K562 (cell line): ENCODE data around the gene TTC4. TPM values are rescaled to one million over a fixed set of nuclear protein-coding genes. Genes with fewer than 3 reads are reported as not detected.
A peak's percentile ranks its signal among the peaks of the same experiment; 100 is the strongest.

ENCODE experiments used
- BCL6 ChIP-seq: fragments of 250-450 bp; sonication (Bioruptor Pico); IDR thresholded peaks from 2 replicates; pipeline ENCODE4 v1.4.0; 2020
- BRD4 ChIP-seq: fragments of 200-600 bp; sonication (generic); IDR thresholded peaks from 2 replicates; pipeline ENCODE4 v1.6.1; 2017; ENCODE audit warnings: inconsistent platforms
- CXXC5 ChIP-seq: fragments of 250-450 bp; sonication (Bioruptor Pico); IDR thresholded peaks from 2 replicates; pipeline ENCODE4 v1.8.0; 2022; ENCODE audit warnings: inconsistent platforms, mild to moderate bottlenecking, moderate library complexity
- EGR1 ChIP-seq: fragments of 450-650 bp; conservative IDR thresholded peaks from 2 replicates; pipeline ENCODE4 v1.6.1; 2017; ENCODE audit warnings: mild to moderate bottlenecking
- ERF ChIP-seq: fragments of 450-650 bp; formaldehyde crosslinking; IDR thresholded peaks from 2 replicates; pipeline ENCODE4 v1.4.0; 2020; ENCODE audit warnings: mild to moderate bottlenecking, mixed read lengths
- GATAD2B ChIP-seq: fragments of 450-650 bp; IDR thresholded peaks from 2 replicates; pipeline ENCODE4 v1.6.1; 2017; ENCODE audit warnings: mild to moderate bottlenecking, borderline replicate concordance
- HDAC3 ChIP-seq: fragments of 450-650 bp; IDR thresholded peaks from 2 replicates; pipeline ENCODE4 v1.6.1; 2018; ENCODE audit warnings: borderline replicate concordance, mild to moderate bottlenecking, moderate library complexity; ENCODE audit not compliant: partially characterized antibody
- IRF2 ChIP-seq: sonication (generic); formaldehyde crosslinking; IDR thresholded peaks from 2 replicates; pipeline ENCODE4 v1.8.1; 2022; ENCODE audit warnings: mild to moderate bottlenecking, missing genetic modification reagents
- MCM3 ChIP-seq: fragments of 450-650 bp; IDR thresholded peaks from 2 replicates; pipeline ENCODE4 v1.6.1; 2016
- PHF21A ChIP-seq: fragments of 450-650 bp; IDR thresholded peaks from 2 replicates; pipeline ENCODE4 v1.6.1; 2017; ENCODE audit warnings: low read depth, borderline replicate concordance
- SMAD3 ChIP-seq: fragments of 450-650 bp; formaldehyde crosslinking; conservative IDR thresholded peaks from 2 replicates; pipeline ENCODE4 v1.4.0; 2020; ENCODE audit warnings: mild to moderate bottlenecking
- SP1 ChIP-seq: sonication (generic); formaldehyde crosslinking; IDR thresholded peaks from 2 replicates; pipeline ENCODE4 v1.8.1; 2022; ENCODE audit warnings: mild to moderate bottlenecking, missing genetic modification reagents
- SP2 ChIP-seq: IDR thresholded peaks from 2 replicates; pipeline ENCODE4 v1.6.1; 2011; ENCODE audit warnings: mild to moderate bottlenecking, low read depth, low read length, moderate library complexity; ENCODE audit not compliant: poor library complexity, severe bottlenecking; ENCODE audit errors: extremely low read depth
- SREBF2 ChIP-seq: sonication (generic); formaldehyde crosslinking; IDR thresholded peaks from 2 replicates; pipeline ENCODE4 v1.4.0; 2020; ENCODE audit warnings: mild to moderate bottlenecking, missing genetic modification reagents
- TGIF2 ChIP-seq: sonication (generic); formaldehyde crosslinking; IDR thresholded peaks from 2 replicates; pipeline ENCODE4 v1.8.1; 2022; ENCODE audit warnings: mild to moderate bottlenecking, missing genetic modification reagents, moderate library complexity
- THRAP3 ChIP-seq: fragments of 450-650 bp; IDR thresholded peaks from 2 replicates; pipeline ENCODE4 v1.6.1; 2016; ENCODE audit warnings: mild to moderate bottlenecking, inconsistent platforms, borderline replicate concordance
- TOE1 ChIP-seq, 2 experiments: fragments of 450-650 bp in 1 of 2; sonication (generic) in 1 of 2; formaldehyde crosslinking in 1 of 2; IDR thresholded peaks; 2 replicates each; pipeline versions ENCODE4 v1.7.1 to v1.8.0; 2016 to 2022; ENCODE audit warnings: borderline replicate concordance in 2 of 2, mild to moderate bottlenecking in 2 of 2, antibody characterized with exemption in 1 of 2, inconsistent platforms in 1 of 2, low read depth in 1 of 2, missing genetic modification reagents in 1 of 2, moderate library complexity in 1 of 2
- ZNF717 ChIP-seq: fragments of 250-450 bp; sonication (Bioruptor Pico); IDR thresholded peaks from 2 replicates; pipeline ENCODE4 v1.5.0; 2021
- polyA plus RNA-seq, 8 experiments: library from polyadenylated mRNA; depleted of rRNA in 4 of 8; stranded (reverse) in 5 of 8; unstranded in 3 of 8; fragments of >200 nt; fragmentation: Nextera tagmentation in 2 of 8; fragmentation: Illumina TruSeq in 1 of 8; extraction: Ambion mirVana in 2 of 8; extraction: Trizol in 1 of 8; gene quantifications; 2 replicates each; pipeline versions ENCODE4 v1.2.1 to v1.2.3, GENCODE V29; 2011 to 2014; ENCODE audit warnings: inconsistent platforms in 1 of 8, missing spikeins in 1 of 8
- total RNA-seq, 7 experiments: library from RNA; depleted of rRNA in 6 of 7; stranded (reverse); fragments of >200 nt in 6 of 7; fragmentation: Illumina TruSeq in 2 of 7; extraction: Trizol in 2 of 7; gene quantifications; 2 replicates each; pipeline versions ENCODE4 v1.2.1 to v1.2.3, GENCODE V29; 2011 to 2021; ENCODE audit warnings: low replicate concordance in 1 of 7
- TF ChIP-seq, protein P1 (sequence below): fragments of 450-650 bp; formaldehyde crosslinking; IDR thresholded peaks from 2 replicates; pipeline ENCODE4 v1.4.0; 2020; ENCODE audit warnings: mild to moderate bottlenecking, moderate library complexity
- TF ChIP-seq, protein P2 (sequence below), 2 experiments: fragments of 450-650 bp; formaldehyde crosslinking in 1 of 2; IDR thresholded peaks; 2 replicates each; pipeline versions ENCODE4 v1.4.0 to v1.6.1; 2014 to 2020; ENCODE audit warnings: mild to moderate bottlenecking in 2 of 2, borderline replicate concordance in 1 of 2, low read depth in 1 of 2

The TTC4 gene
- total and polyA plus RNA-seq, 9 of the 15 experiments (the other 6 are each of a cell fraction or from before 2014, with no cell fraction given) = 36.3 to 111 (median 54.1) TPM

- TF ChIP-seq, protein P1, sequence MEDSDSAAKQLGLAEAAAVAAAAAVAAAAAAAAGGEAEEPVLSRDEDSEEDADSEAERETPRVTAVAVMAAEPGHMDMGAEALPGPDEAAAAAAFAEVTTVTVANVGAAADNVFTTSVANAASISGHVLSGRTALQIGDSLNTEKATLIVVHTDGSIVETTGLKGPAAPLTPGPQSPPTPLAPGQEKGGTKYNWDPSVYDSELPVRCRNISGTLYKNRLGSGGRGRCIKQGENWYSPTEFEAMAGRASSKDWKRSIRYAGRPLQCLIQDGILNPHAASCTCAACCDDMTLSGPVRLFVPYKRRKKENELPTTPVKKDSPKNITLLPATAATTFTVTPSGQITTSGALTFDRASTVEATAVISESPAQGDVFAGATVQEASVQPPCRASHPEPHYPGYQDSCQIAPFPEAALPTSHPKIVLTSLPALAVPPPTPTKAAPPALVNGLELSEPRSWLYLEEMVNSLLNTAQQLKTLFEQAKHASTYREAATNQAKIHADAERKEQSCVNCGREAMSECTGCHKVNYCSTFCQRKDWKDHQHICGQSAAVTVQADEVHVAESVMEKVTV (CRISPR knock-in tag) = no peak
- TF ChIP-seq TOE1 (IDR thresholded peaks at IDR 0.05; ENCODE audit: borderline replicate concordance) (no peak), TOE1 (CRISPR knock-in tag; IDR thresholded peaks at IDR 0.05; ENCODE audit: borderline replicate concordance, low read depth) (no peak), BRD4 (no peak), SREBF2 (no peak), SMAD3 (no peak), MCM3 (no peak), ZNF717 (CRISPR knock-in tag) (no peak), HDAC3 (no peak), TGIF2 (no peak), BCL6 (CRISPR knock-in tag) (no peak), PHF21A (no peak), GATAD2B (no peak), SP1 (CRISPR knock-in tag) (peak; percentile 93), SP2 (peak; percentile 90), ERF (CRISPR knock-in tag) (peak; percentile 83; the same call in 1 of the 2 replicates), EGR1 (peak; percentile 89), CXXC5 (peak; percentile 96), THRAP3 (no peak), IRF2 (CRISPR knock-in tag) (no peak)
- TF ChIP-seq, protein P2, sequence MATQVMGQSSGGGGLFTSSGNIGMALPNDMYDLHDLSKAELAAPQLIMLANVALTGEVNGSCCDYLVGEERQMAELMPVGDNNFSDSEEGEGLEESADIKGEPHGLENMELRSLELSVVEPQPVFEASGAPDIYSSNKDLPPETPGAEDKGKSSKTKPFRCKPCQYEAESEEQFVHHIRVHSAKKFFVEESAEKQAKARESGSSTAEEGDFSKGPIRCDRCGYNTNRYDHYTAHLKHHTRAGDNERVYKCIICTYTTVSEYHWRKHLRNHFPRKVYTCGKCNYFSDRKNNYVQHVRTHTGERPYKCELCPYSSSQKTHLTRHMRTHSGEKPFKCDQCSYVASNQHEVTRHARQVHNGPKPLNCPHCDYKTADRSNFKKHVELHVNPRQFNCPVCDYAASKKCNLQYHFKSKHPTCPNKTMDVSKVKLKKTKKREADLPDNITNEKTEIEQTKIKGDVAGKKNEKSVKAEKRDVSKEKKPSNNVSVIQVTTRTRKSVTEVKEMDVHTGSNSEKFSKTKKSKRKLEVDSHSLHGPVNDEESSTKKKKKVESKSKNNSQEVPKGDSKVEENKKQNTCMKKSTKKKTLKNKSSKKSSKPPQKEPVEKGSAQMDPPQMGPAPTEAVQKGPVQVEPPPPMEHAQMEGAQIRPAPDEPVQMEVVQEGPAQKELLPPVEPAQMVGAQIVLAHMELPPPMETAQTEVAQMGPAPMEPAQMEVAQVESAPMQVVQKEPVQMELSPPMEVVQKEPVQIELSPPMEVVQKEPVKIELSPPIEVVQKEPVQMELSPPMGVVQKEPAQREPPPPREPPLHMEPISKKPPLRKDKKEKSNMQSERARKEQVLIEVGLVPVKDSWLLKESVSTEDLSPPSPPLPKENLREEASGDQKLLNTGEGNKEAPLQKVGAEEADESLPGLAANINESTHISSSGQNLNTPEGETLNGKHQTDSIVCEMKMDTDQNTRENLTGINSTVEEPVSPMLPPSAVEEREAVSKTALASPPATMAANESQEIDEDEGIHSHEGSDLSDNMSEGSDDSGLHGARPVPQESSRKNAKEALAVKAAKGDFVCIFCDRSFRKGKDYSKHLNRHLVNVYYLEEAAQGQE (IDR thresholded peaks at IDR 0.05; ENCODE audit: borderline replicate concordance) = no peak
- TF ChIP-seq, protein P2 (CRISPR knock-in tag; IDR thresholded peaks at IDR 0.05; ENCODE audit: low read depth) = peak; percentile 85
These were observed 48.7 kb downstream of the TTC4 start, which contains the start of gene PARS2 (continued) for GRCh38 chr1:54764133-54764921.
